ENCODE data around the gene RERE.

DNA sequence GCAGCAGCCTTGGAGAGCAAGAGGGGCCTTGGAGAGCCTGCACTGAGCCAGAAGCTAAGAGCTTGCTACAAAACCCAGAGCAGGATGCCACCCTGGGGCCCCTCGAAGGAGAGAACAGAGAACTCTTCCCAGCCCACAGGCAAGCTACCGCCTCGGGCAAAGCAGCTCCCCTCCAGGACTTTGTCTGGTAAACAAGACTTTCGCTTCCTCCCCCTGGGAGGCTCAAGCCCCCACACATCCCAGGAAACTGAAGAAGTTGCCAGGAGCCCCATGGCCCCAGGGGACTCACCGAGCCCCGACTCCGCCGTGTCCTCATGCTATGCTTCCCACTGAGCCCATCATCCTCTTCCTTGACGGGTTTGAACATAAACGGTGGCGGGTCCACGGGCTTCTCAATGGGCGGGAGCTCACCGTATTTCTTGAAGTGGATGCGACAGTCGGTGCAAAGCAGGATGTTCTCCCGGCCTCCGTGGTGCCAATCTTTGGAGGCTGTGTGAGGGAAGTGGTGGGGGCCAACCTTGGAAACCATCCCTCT, 453.6 kb downstream of the RERE start:
- TF ChIP-seq CTCF (conservative IDR thresholded peaks at IDR 0.05; ENCODE audit: low read depth in 2 of 2) (no peak), POLR2AphosphoS5 (IDR thresholded peaks at IDR 0.05; ENCODE audit: low read depth) (no peak), EZH2 (IDR thresholded peaks at IDR 0.05; ENCODE audit: low read depth, unreplicated experiment) (no peak), REST (IDR thresholded peaks at IDR 0.05; ENCODE audit: unreplicated experiment) (no peak), STAT1 (IDR thresholded peaks at IDR 0.05; ENCODE audit: unreplicated experiment) (no peak), CREB1 (CRISPR knock-in tag; IDR thresholded peaks at IDR 0.05; ENCODE audit: low read depth) (no peak), ZNF114 (CRISPR knock-in tag; IDR thresholded peaks at IDR 0.05) (no peak), NANOG (IDR thresholded peaks at IDR 0.05; ENCODE audit: borderline replicate concordance) (no peak), EZH2phosphoT487 (IDR thresholded peaks at IDR 0.05; ENCODE audit: unreplicated experiment) (no peak), JUNB (IDR thresholded peaks at IDR 0.05; ENCODE audit: unreplicated experiment) (no peak), ZNF331 (CRISPR knock-in tag; IDR thresholded peaks at IDR 0.05; ENCODE audit: low read depth) (no peak)
